ENCODE measurements around the gene KRT20. TPM values are rescaled to one million over a fixed set of nuclear protein-coding genes. Genes with fewer than 3 reads are reported as not detected.
A peak's percentile ranks its signal among the peaks of the same experiment; 100 is the strongest.

The KRT20 gene
- total and polyA plus RNA-seq, 9 of the 15 experiments (the other 6 are each of a cell fraction or from before 2014, with no cell fraction given) = 0.44 TPM; not detected in 8

DNA sequence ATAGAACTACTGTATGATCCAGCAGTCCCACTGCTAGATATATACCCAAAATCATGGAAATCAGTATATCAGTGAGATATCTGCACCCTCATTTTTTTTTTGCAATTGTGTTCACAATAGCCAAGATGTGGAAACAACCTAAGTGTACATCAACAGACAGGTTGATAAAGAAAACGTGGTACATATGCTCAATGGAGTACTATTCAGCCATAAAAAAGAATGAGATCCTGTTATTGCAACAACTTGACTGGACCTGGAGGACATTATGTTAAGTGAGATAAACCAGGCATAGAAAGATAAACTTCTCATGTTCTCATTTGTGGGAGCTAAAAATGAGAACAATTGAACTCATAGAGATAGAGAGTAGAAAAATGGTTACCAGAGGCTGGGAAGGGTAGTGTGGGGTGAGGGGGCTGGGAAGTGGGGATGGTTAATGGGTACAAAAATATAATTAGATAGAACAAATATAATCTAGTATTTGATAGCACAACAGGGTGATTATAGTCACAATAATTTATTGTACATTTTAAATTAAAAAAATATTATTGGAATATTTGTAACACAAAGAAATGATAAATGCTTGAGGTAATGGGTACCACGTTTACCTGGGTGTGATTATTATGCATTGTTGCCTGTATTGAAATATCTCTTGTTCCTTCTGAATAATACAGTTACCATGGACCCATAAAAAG is 54.8 kb downstream of the KRT20 start:
- no peak overlapping the region for H2AFZ ChIP-seq (ENCODE audit: low read depth, low read length)
- WGBS (ENCODE audit: insufficient coverage, low coverage, missing lambda C conversion rate) = 48% methylated on average over 2 of the region's 2 CpGs
- H4K20me1 ChIP-seq (replicated peaks; ENCODE audit: control insufficient read depth, insufficient read depth, low read length) = no peaks in the 10 kb centered on the region
- H3K9me1 ChIP-seq (ENCODE audit: control insufficient read depth, insufficient read depth, low read length) = no peaks in the 10 kb centered on the region
- no peak for ATAC-seq
- peak overlapping the region; percentile 54 for H3K4me2 ChIP-seq (ENCODE audit: insufficient read depth, low read length)
- H3K4me3 ChIP-seq = no peak overlapping the region
- POLR2A ChIA-PET = interaction anchor here (1.2 kb wide), 1 partner anchor 11 kb away, joined by 3 read pairs; no protein-coding TSS in a partner anchor
- peaks cover 16 to 44% of the 10 kb centered on the region in 2 experiments for H3K4me1 ChIP-seq (replicated peaks in 1 of 2; ENCODE audit: control insufficient read depth in 2 of 2, insufficient read depth in 2 of 2, low read length in 2 of 2)
- H3K79me2 ChIP-seq (ENCODE audit: control insufficient read depth, insufficient read depth, low read length) = peaks cover 53% of the 10 kb centered on the region
- intact Hi-C loops (cut with micrococcal nuclease) = no loop called here
- peak overlapping the region in 1 of 2 experiments; percentile 88; a peak in 1 of 4 replicates for H3K9ac ChIP-seq (ENCODE audit: insufficient read depth in 1 of 2, low read depth in 2 of 2, low read length in 2 of 2)
- peaks cover 30% of the 10 kb centered on the region for H3K36me3 ChIP-seq (ENCODE audit: control insufficient read depth, insufficient read depth, low read length)
- in situ Hi-C loops (cut with MboI) = no loop called here
- BruUV-seq (replicated peaks) = no TSS peak
- peak overlapping the region; percentile 88 for H3K27ac ChIP-seq (ENCODE audit: extremely low read depth, low read depth, low read length)
- no peaks in the 10 kb centered on the region for H3K27me3 ChIP-seq (ENCODE audit: control insufficient read depth in 2 of 2, insufficient read depth in 2 of 2, low read length in 2 of 2)
- FAIRE-seq = no peak
- H3K9me3 ChIP-seq (replicated peaks; ENCODE audit: control insufficient read depth, insufficient read depth, low read depth, low read length) = no peaks in the 10 kb centered on the region
- CTCF ChIA-PET (ENCODE audit: low intra/inter-chr PET ratio) = no interaction called here
- no peak for DNase-seq (ENCODE audit: extremely low read depth in 1 of 4, low spot score in 3 of 4)
- peak; percentile 77 for TF ChIP-seq HDAC2 (IDR thresholded peaks at IDR 0.05)
- peak in 1 of 2 experiments; percentile 36; a peak in 1 of 4 replicates for TF ChIP-seq HDAC1 (IDR thresholded peaks at IDR 0.05)
- TF ChIP-seq RCOR1 (IDR thresholded peaks at IDR 0.05; ENCODE audit: borderline replicate concordance in 1 of 2, low read depth in 2 of 2, low read length in 2 of 2) = 0 out of 4 replicates have a peak, but pooled peaks of 1 of the 2 experiments have one; percentile 24
- TF ChIP-seq RFX1 (IDR thresholded peaks at IDR 0.05) = no peak
- TF ChIP-seq KDM1A (IDR thresholded peaks at IDR 0.05) = peak; percentile 75 to 83
- no peak for TF ChIP-seq CHD4 (IDR thresholded peaks at IDR 0.05; ENCODE audit: insufficient read depth, insufficient replicate concordance, low read depth, low read length, poor library complexity, severe bottlenecking)
- 0 out of 2 replicates have a peak, but pooled peaks have one; percentile 12 for TF ChIP-seq SMARCE1 (IDR thresholded peaks at IDR 0.05)
- 0 out of 2 replicates have a peak, but pooled peaks have one; percentile 16 for TF ChIP-seq DPF2 (IDR thresholded peaks at IDR 0.05)
- TF ChIP-seq CEBPB (tag; IDR thresholded peaks at IDR 0.05) = peak; percentile 28; the same call in 1 of the 2 replicates
- peak; percentile 39 for TF ChIP-seq CBFA2T3 (IDR thresholded peaks at IDR 0.05)
- TF ChIP-seq CSDE1 (IDR thresholded peaks at IDR 0.05) = peak in 1 of 2 experiments; percentile 47; a peak in 1 of 4 replicates
- TF ChIP-seq TRIM24 (IDR thresholded peaks at IDR 0.05) = 0 out of 4 replicates have a peak, but pooled peaks of 1 of the 2 experiments have one; percentile 21
- TF ChIP-seq GATAD2B (IDR thresholded peaks at IDR 0.05; ENCODE audit: borderline replicate concordance) = peak; percentile 31; the same call in 1 of the 2 replicates
- TF ChIP-seq NFIC (IDR thresholded peaks at IDR 0.05) = 0 out of 2 replicates have a peak, but pooled peaks have one; percentile 16
- TF ChIP-seq, protein P1, sequence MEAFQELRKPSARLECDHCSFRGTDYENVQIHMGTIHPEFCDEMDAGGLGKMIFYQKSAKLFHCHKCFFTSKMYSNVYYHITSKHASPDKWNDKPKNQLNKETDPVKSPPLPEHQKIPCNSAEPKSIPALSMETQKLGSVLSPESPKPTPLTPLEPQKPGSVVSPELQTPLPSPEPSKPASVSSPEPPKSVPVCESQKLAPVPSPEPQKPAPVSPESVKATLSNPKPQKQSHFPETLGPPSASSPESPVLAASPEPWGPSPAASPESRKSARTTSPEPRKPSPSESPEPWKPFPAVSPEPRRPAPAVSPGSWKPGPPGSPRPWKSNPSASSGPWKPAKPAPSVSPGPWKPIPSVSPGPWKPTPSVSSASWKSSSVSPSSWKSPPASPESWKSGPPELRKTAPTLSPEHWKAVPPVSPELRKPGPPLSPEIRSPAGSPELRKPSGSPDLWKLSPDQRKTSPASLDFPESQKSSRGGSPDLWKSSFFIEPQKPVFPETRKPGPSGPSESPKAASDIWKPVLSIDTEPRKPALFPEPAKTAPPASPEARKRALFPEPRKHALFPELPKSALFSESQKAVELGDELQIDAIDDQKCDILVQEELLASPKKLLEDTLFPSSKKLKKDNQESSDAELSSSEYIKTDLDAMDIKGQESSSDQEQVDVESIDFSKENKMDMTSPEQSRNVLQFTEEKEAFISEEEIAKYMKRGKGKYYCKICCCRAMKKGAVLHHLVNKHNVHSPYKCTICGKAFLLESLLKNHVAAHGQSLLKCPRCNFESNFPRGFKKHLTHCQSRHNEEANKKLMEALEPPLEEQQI (IDR thresholded peaks at IDR 0.05) = peak; percentile 66; the same call in 1 of the 2 replicates
- no peak for TF ChIP-seq MAFK (IDR thresholded peaks at IDR 0.05; ENCODE audit: low read length)
- no peak for TF ChIP-seq SRSF9 (IDR thresholded peaks at IDR 0.05; ENCODE audit: borderline replicate concordance, low read depth, low read length)
- TF ChIP-seq ZNF146 (CRISPR knock-in tag; IDR thresholded peaks at IDR 0.05; ENCODE audit: unreplicated experiment) = peak; percentile 100
- peak; percentile 15; the same call in 1 of the 2 replicates for TF ChIP-seq ARID1B (IDR thresholded peaks at IDR 0.05)
- TF ChIP-seq CREM (IDR thresholded peaks at IDR 0.05; ENCODE audit: low read depth) = no peak
- TF ChIP-seq THRAP3 (IDR thresholded peaks at IDR 0.05; ENCODE audit: borderline replicate concordance) = peak; percentile 28; the same call in 1 of the 2 replicates
- peak; percentile 72 for TF ChIP-seq RBM25 (IDR thresholded peaks at IDR 0.05; ENCODE audit: low read depth, low read length, severe bottlenecking)
